HepG2 (cell line): ENCODE measurements around the gene SCEL. TPM values are rescaled to one million over a fixed set of nuclear protein-coding genes. Genes with fewer than 3 reads are reported as not detected.

Experiments used
- ATAC-seq: fragments of 200-7000 bp; cut with Tn5 transposase; 3 replicates; pipeline ENCODE4 v1.9.1; 2020; ENCODE audit warnings: mild to moderate bottlenecking, moderate library complexity
- BruUV-seq: library from RNA; stranded (reverse); fragments of 400-500 nt; replicated peaks from 2 replicates; lab custom pipeline; 2021; lab: Mats Ljungman, UMichigan
- CTCF ChIA-PET: fragments of 300-600 bp; formaldehyde crosslinking; extraction: SDS; loops from one replicate; lab custom pipeline; 2021; ENCODE audit warnings: low total read pairs, inconsistent platforms, low intra/inter-chr PET ratio; lab: Yijun Ruan, JAX
- POLR2A ChIA-PET: fragments of 350-600 bp; sonication (Branson Sonifier 250); formaldehyde crosslinking; loops from one replicate; lab custom pipeline; 2020; ENCODE audit warnings: antibody characterized with exemption, inconsistent platforms; lab: Yijun Ruan, JAX
- DNase-seq: peaks from one replicate; pipeline ENCODE4 v3.0.0-alpha.2; 2015; ENCODE audit warnings: low spot score
- FAIRE-seq: peaks from 3 replicates; lab custom pipeline; 2011; peaks lifted over from hg19 to GRCh38; lab: Jason Lieb, UNC
- H2AFZ ChIP-seq: one replicate; pipeline ENCODE4 v1.6.1; 2011; ENCODE audit warnings: low read length, inconsistent platforms
- H3K27ac ChIP-seq: fragments of 300-600 bp; 3 replicates; pipeline ENCODE4 v1.8.0; 2011; ENCODE audit warnings: mixed run types, mild to moderate bottlenecking, mixed read lengths, low read length, inconsistent platforms; ENCODE audit not compliant: insufficient read depth; ENCODE audit errors: extremely low read length
- H3K27me3 ChIP-seq, 2 experiments: fragments of 200-600 bp in 1 of 2; 2 replicates in 1 of 2; 3 replicates in 1 of 2; pipeline versions ENCODE4 v1.6.0 to v1.8.0; 2011; ENCODE audit warnings: low read length in 2 of 2, mild to moderate bottlenecking in 2 of 2, moderate library complexity in 2 of 2, inconsistent platforms in 1 of 2; ENCODE audit not compliant: insufficient read depth in 2 of 2, control insufficient read depth in 1 of 2
- H3K36me3 ChIP-seq, 2 experiments: fragments of 200-600 bp in 1 of 2; replicated peaks in 1 of 2; 2 replicates in 1 of 2; 3 replicates in 1 of 2; pipeline versions ENCODE4 v1.5.1 to v1.8.0; 2011; ENCODE audit warnings: low read length in 2 of 2, inconsistent platforms in 1 of 2; ENCODE audit not compliant: insufficient read depth in 2 of 2, control insufficient read depth in 1 of 2
- H3K4me1 ChIP-seq: 2 replicates; pipeline ENCODE4 v1.5.1; 2012; ENCODE audit warnings: low read length, inconsistent platforms; ENCODE audit not compliant: insufficient read depth
- H3K4me2 ChIP-seq: 2 replicates; pipeline ENCODE4 v1.6.0; 2011; ENCODE audit warnings: low read depth, low read length, inconsistent platforms
- H3K4me3 ChIP-seq, 3 experiments: fragments of 200-600 bp in 1 of 3; sonication (generic), shearing (Covaris generic) in 1 of 3; replicated peaks in 1 of 3; 2 replicates each; pipeline ENCODE4 v1.5.1; 2011 to 2016; ENCODE audit warnings: low read length in 3 of 3, inconsistent platforms in 2 of 3, low read depth in 2 of 3, mild to moderate bottlenecking in 2 of 3, control low read depth in 1 of 3, mixed read lengths in 1 of 3; ENCODE audit not compliant: insufficient read depth in 1 of 3
- H3K79me2 ChIP-seq: one replicate; pipeline ENCODE4 v1.6.1; 2011; ENCODE audit warnings: low read length, inconsistent platforms; ENCODE audit not compliant: insufficient read depth
- H3K9ac ChIP-seq: 2 replicates; pipeline ENCODE4 v1.6.0; 2011; ENCODE audit warnings: mild to moderate bottlenecking, low read depth, low read length, inconsistent platforms; ENCODE audit not compliant: insufficient read depth
- H3K9me3 ChIP-seq: 2 replicates; pipeline ENCODE4 v1.5.1; 2012; ENCODE audit warnings: mild to moderate bottlenecking, low read length
- H4K20me1 ChIP-seq: 2 replicates; pipeline ENCODE4 v1.6.0; 2011; ENCODE audit warnings: inconsistent platforms, mild to moderate bottlenecking, low read length, moderate library complexity; ENCODE audit not compliant: insufficient read depth
- ATRX ChIP-seq: sonication (generic); formaldehyde crosslinking; IDR thresholded peaks from 2 replicates; pipeline ENCODE4 v1.4.0; 2020; ENCODE audit warnings: missing genetic modification reagents, borderline replicate concordance
- MTA3 ChIP-seq: sonication (generic); formaldehyde crosslinking; IDR thresholded peaks from 2 replicates; pipeline ENCODE4 v1.4.0; 2020; ENCODE audit warnings: missing genetic modification reagents
- MZF1 ChIP-seq: sonication (generic); formaldehyde crosslinking; IDR thresholded peaks from 2 replicates; pipeline ENCODE4 v1.8.1; 2023; ENCODE audit warnings: mild to moderate bottlenecking, missing genetic modification reagents, borderline replicate concordance
- NFKB2 ChIP-seq: sonication (generic); formaldehyde crosslinking; IDR thresholded peaks from 2 replicates; pipeline ENCODE4 v1.4.0; 2020; ENCODE audit warnings: missing genetic modification reagents, borderline replicate concordance
- PAWR ChIP-seq: sonication (generic); formaldehyde crosslinking; IDR thresholded peaks from 2 replicates; pipeline ENCODE4 v1.4.0; 2020; ENCODE audit warnings: missing genetic modification reagents, mild to moderate bottlenecking, borderline replicate concordance
- SOX6 ChIP-seq, 2 experiments: fragments of 450-650 bp in 1 of 2; sonication (generic) in 1 of 2; formaldehyde crosslinking in 1 of 2; IDR thresholded peaks; 2 replicates each; pipeline versions ENCODE4 v1.4.0 to v1.6.1; 2017 to 2020; ENCODE audit warnings: antibody characterized with exemption in 1 of 2, mild to moderate bottlenecking in 1 of 2, missing genetic modification reagents in 1 of 2
- ZNF251 ChIP-seq: sonication (generic); formaldehyde crosslinking; IDR thresholded peaks from 2 replicates; pipeline ENCODE4 v1.9.0; 2021; ENCODE audit warnings: mild to moderate bottlenecking, missing genetic modification reagents
- ZNF326 ChIP-seq: sonication (generic); formaldehyde crosslinking; IDR thresholded peaks from 2 replicates; pipeline ENCODE4 v1.4.0; 2020; ENCODE audit warnings: missing genetic modification reagents, borderline replicate concordance
- ZNF615 ChIP-seq: sonication (generic); formaldehyde crosslinking; IDR thresholded peaks from 2 replicates; pipeline ENCODE4 v1.5.0; 2020; ENCODE audit warnings: mild to moderate bottlenecking, missing genetic modification reagents, borderline replicate concordance
- ZNF761 ChIP-seq: sonication (generic); formaldehyde crosslinking; conservative IDR thresholded peaks from 2 replicates; pipeline ENCODE4 v1.4.0; 2020; ENCODE audit warnings: mild to moderate bottlenecking, missing genetic modification reagents
- WGBS: methylation state at CpG from one replicate; pipeline ENCODE4 v1.1.6; 2017; ENCODE audit warnings: low lambda C conversion rate; 5-methylcytosine and 5-hydroxymethylcytosine counted together
- in situ Hi-C: cut with HindIII; loops from 2 replicates; pipeline ENCODE4 v1.10.0; 2017; ENCODE audit warnings: low pct_unique_long_range_greater_than_20kb; ENCODE audit not compliant: extremely low pct_ligation_motif_present
- intact Hi-C: fragments of 100-400 bp; cut with micrococcal nuclease; formaldehyde crosslinking; loops from one replicate; pipeline ENCODE4 v1.10.0; 2022; ENCODE audit not compliant: unreplicated experiment
- polyA plus RNA-seq, 8 experiments: library from polyadenylated mRNA; depleted of rRNA in 3 of 8; stranded (reverse) in 7 of 8; unstranded in 1 of 8; fragments of >200 nt; fragmentation: Illumina TruSeq in 4 of 8; extraction: Trizol in 4 of 8; gene quantifications; 2 replicates each; pipeline versions ENCODE4 v1.2.1 to v1.2.3, GENCODE V29; 2011 to 2016; ENCODE audit warnings: low read depth in 4 of 8, missing spikeins in 1 of 8, mixed read lengths in 1 of 8; ENCODE audit not compliant: insufficient read depth in 1 of 8
- total RNA-seq, 5 experiments: library from RNA; depleted of rRNA; stranded (reverse); fragments of >200 nt; fragmentation: Illumina TruSeq; extraction: Trizol; gene quantifications; 2 replicates each; pipeline ENCODE4 v1.2.3, GENCODE V29; 2016; ENCODE audit warnings: low read depth in 1 of 5
- TF ChIP-seq, protein P1 (sequence below): sonication (generic); formaldehyde crosslinking; IDR thresholded peaks from 2 replicates; pipeline ENCODE4 v1.8.0; 2022; ENCODE audit warnings: missing genetic modification reagents, low read depth, mild to moderate bottlenecking, borderline replicate concordance
- TF ChIP-seq, protein P2 (sequence below): sonication (generic); formaldehyde crosslinking; IDR thresholded peaks from 2 replicates; pipeline ENCODE4 v1.4.0; 2020; ENCODE audit warnings: missing genetic modification reagents, mild to moderate bottlenecking, borderline replicate concordance
- TF ChIP-seq, protein P3 (sequence below): sonication (generic); formaldehyde crosslinking; IDR thresholded peaks from 2 replicates; pipeline ENCODE4 v1.5.1; 2020; ENCODE audit warnings: mild to moderate bottlenecking, missing genetic modification reagents, borderline replicate concordance

The SCEL gene
- total and polyA plus RNA-seq, 2 of the 13 experiments (the other 11 are each of a cell fraction or from before 2014, with no cell fraction given): not detected

DNA sequence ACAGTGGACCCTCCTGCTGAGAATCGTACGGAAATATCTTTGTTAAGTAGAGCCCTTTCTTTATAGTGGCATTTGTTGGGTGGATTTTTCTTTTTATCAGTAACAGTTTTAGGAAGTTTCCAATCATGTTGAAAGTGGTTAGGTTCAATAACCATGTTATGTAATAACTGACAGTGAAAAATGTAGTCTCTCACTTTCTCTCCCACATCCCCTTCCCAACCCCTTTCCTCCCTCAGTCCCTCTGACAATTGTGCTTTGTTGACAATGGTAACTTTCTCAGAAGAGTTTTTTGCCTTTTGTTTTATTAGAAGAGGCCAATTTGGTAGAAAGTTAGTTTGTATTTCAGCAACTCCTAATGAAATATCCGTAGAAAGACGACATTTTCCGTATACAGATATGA lies 84.1 kb downstream of the SCEL start:
- Histone ChIP-seq H3K79me2 (no peaks in the 10 kb centered on the region), H3K4me1 (no peaks in the 10 kb centered on the region), H3K4me3 (no peak overlapping the region), H2AFZ (no peak overlapping the region), H4K20me1 (no peaks in the 10 kb centered on the region), H3K27me3 (no peaks in the 10 kb centered on the region), H3K27ac (no peak overlapping the region), H3K36me3 (no peaks in the 10 kb centered on the region), H3K4me2 (no peak overlapping the region), H3K9ac (no peak overlapping the region), H3K9me3 (no peaks in the 10 kb centered on the region)
- intact Hi-C loops (no loop called here), in situ Hi-C loops (loop anchor here (25.0 kb wide), 1 partner anchor 493 kb away; no protein-coding TSS in a partner anchor)
- ATAC-seq (no peak), DNase-seq (no peak), FAIRE-seq (no peak)
- BruUV-seq: no TSS peak
- WGBS: 1% methylated on average over 5 of the region's 5 CpGs
- ChIA-PET POLR2A (no interaction called here), CTCF (no interaction called here)
- TF ChIP-seq ATRX (CRISPR knock-in tag): no peak
- TF ChIP-seq ZNF326 (CRISPR knock-in tag): no peak
- no peak for TF ChIP-seq ZNF615 (CRISPR knock-in tag)
- TF ChIP-seq PAWR (CRISPR knock-in tag): no peak
- TF ChIP-seq SOX6 (IDR thresholded peaks at IDR 0.05): no peak
- TF ChIP-seq SOX6 (CRISPR knock-in tag; IDR thresholded peaks at IDR 0.05): no peak
- TF ChIP-seq MTA3: no peak
- no peak for TF ChIP-seq ZNF251 (CRISPR knock-in tag)
- TF ChIP-seq, protein P1, sequence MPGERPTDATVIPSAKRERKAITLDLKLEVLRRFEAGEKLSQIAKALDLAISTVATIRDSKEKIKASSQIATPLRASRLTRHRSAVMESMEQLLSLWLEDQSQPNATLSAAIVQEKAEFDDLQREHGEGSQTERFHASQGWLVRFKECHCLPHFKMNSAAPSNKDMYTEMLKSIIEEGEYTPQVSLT (CRISPR knock-in tag): no peak
- TF ChIP-seq MZF1 (CRISPR knock-in tag): no peak
- TF ChIP-seq, protein P2, sequence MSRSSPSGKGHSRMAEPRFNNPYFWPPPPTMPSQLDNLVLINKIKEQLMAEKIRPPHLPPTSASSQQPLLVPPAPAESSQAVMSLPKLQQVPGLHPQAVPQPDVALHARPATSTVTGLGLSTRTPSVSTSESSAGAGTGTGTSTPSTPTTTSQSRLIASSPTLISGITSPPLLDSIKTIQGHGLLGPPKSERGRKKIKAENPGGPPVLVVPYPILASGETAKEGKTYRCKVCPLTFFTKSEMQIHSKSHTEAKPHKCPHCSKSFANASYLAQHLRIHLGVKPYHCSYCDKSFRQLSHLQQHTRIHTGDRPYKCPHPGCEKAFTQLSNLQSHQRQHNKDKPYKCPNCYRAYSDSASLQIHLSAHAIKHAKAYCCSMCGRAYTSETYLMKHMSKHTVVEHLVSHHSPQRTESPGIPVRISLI: no peak
- no peak for TF ChIP-seq ZNF761 (CRISPR knock-in tag)
- no peak for TF ChIP-seq NFKB2 (CRISPR knock-in tag)
- TF ChIP-seq, protein P3, sequence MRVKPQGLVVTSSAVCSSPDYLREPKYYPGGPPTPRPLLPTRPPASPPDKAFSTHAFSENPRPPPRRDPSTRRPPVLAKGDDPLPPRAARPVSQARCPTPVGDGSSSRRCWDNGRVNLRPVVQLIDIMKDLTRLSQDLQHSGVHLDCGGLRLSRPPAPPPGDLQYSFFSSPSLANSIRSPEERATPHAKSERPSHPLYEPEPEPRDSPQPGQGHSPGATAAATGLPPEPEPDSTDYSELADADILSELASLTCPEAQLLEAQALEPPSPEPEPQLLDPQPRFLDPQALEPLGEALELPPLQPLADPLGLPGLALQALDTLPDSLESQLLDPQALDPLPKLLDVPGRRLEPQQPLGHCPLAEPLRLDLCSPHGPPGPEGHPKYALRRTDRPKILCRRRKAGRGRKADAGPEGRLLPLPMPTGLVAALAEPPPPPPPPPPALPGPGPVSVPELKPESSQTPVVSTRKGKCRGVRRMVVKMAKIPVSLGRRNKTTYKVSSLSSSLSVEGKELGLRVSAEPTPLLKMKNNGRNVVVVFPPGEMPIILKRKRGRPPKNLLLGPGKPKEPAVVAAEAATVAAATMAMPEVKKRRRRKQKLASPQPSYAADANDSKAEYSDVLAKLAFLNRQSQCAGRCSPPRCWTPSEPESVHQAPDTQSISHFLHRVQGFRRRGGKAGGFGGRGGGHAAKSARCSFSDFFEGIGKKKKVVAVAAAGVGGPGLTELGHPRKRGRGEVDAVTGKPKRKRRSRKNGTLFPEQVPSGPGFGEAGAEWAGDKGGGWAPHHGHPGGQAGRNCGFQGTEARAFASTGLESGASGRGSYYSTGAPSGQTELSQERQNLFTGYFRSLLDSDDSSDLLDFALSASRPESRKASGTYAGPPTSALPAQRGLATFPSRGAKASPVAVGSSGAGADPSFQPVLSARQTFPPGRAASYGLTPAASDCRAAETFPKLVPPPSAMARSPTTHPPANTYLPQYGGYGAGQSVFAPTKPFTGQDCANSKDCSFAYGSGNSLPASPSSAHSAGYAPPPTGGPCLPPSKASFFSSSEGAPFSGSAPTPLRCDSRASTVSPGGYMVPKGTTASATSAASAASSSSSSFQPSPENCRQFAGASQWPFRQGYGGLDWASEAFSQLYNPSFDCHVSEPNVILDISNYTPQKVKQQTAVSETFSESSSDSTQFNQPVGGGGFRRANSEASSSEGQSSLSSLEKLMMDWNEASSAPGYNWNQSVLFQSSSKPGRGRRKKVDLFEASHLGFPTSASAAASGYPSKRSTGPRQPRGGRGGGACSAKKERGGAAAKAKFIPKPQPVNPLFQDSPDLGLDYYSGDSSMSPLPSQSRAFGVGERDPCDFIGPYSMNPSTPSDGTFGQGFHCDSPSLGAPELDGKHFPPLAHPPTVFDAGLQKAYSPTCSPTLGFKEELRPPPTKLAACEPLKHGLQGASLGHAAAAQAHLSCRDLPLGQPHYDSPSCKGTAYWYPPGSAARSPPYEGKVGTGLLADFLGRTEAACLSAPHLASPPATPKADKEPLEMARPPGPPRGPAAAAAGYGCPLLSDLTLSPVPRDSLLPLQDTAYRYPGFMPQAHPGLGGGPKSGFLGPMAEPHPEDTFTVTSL (CRISPR knock-in tag): no peak
- TF ChIP-seq, all 625 proteins: peak for 0
